Uterus (tissue), 4 donors: ENCODE measurements around the gene CXCL11. TPM values are rescaled to one million over a fixed set of nuclear protein-coding genes. Genes with fewer than 3 reads are reported as not detected.
"Not testable (repeated sequence)": the region's sequence is repeated elsewhere in the genome, so short reads cannot be mapped to it uniquely, and the experiment has no call there.

Source experiments
- DNase-seq, 2 donors: peaks; one replicate each; pipeline ENCODE4 v3.0.0-alpha.2; 2019 to 2020
- H3K27ac ChIP-seq, 2 donors: fragments of 200-600 bp; sonication (generic); 1 replicate in 1 of 2; 2 replicates in 1 of 2; pipeline ENCODE4 v1.5.1; 2016 to 2018
- H3K27me3 ChIP-seq, 2 donors: fragments of 200-600 bp; sonication (generic); one replicate each; pipeline ENCODE4 v1.5.1; 2018 to 2019; ENCODE audit warnings: control low read depth in 1 of 2
- H3K36me3 ChIP-seq, 2 donors: fragments of 200-600 bp; sonication (generic); one replicate each; pipeline ENCODE4 v1.5.1; 2019; ENCODE audit warnings: control low read depth in 1 of 2
- H3K4me1 ChIP-seq, 2 donors: fragments of 200-600 bp; sonication (generic); one replicate each; pipeline ENCODE4 v1.5.1; 2018 to 2019; ENCODE audit warnings: control low read depth in 1 of 2
- H3K4me3 ChIP-seq, 2 donors: fragments of 200-600 bp; sonication (generic); 1 replicate in 1 of 2; 2 replicates in 1 of 2; pipeline ENCODE4 v1.5.1; 2018 to 2019; ENCODE audit warnings: mild to moderate bottlenecking in 1 of 2
- H3K9me3 ChIP-seq, 2 donors: fragments of 200-600 bp; sonication (generic); one replicate each; pipeline ENCODE4 v1.5.1; 2019; ENCODE audit warnings: control low read depth in 1 of 2
- CTCF ChIP-seq, 4 experiments: fragments of 200-600 bp in 2 of 4; fragments of 450-650 bp in 2 of 4; sonication (generic) in 2 of 4; IDR thresholded peaks; one replicate each; pipeline ENCODE4 v1.5.1; 2016 to 2019; ENCODE audit warnings: antibody characterized with exemption in 4 of 4, mild to moderate bottlenecking in 2 of 4, moderate library complexity in 1 of 4
- POLR2A ChIP-seq, 2 donors: fragments of 450-650 bp; IDR thresholded peaks; one replicate each; pipeline ENCODE4 v1.6.1; 2016; ENCODE audit warnings: antibody characterized with exemption in 2 of 2, mild to moderate bottlenecking in 1 of 2, moderate library complexity in 1 of 2
- intact Hi-C: fragments of 100-400 bp; cut with DNase I; formaldehyde crosslinking; loops from one replicate; pipeline ENCODE4 v1.15.1; 2023; ENCODE audit warnings: low total_unique reads
- total RNA-seq, 4 donors: library from RNA; depleted of rRNA in 3 of 4; stranded (reverse); fragments of >200 nt in 3 of 4; gene quantifications; one replicate each; pipeline versions ENCODE4 v1.1.0 to v1.2.4, GENCODE V29; 2014 to 2023
- donor health status: DM: yes; HTN: yes; CAD: no.

CXCL11 gene
- total RNA-seq, 4 donors from 2014 or later, result 0.14 TPM; not detected in 3

- H3K4me3 ChIP-seq, result no peak overlapping the region
These were observed 19.6 kb upstream of the CXCL11 start for GRCh38 chr4:76055421-76055820.

GRCh38 chr4:76055016-76055415, 19.1 kb upstream of the CXCL11 start:
- Histone ChIP-seq H3K27ac (no peak overlapping the region), H3K27me3 (peaks cover 0 to 5% of the 10 kb centered on the region in 2 donors), H3K4me1 (no peaks in the 10 kb centered on the region), H3K36me3 (no peaks in the 10 kb centered on the region), H3K4me3 (no peak overlapping the region), H3K9me3 (no peaks in the 10 kb centered on the region)
- DNase-seq, result no peak
- TF ChIP-seq POLR2A (IDR thresholded peaks at IDR 0.05) (no peak), CTCF (IDR thresholded peaks at IDR 0.05) (no peak)
- intact Hi-C loops, result no loop called here

More at GRCh38 chr4:76055421-76055820, 19.6 kb upstream of the CXCL11 start:
- intact Hi-C loops, result no loop called here
- Histone ChIP-seq H3K9me3 (no peaks in the 10 kb centered on the region), H3K27me3 (peaks cover 0 to 5% of the 10 kb centered on the region in 2 donors), H3K36me3 (no peaks in the 10 kb centered on the region), H3K4me1 (no peaks in the 10 kb centered on the region), H3K27ac (no peak overlapping the region)
- TF ChIP-seq POLR2A (IDR thresholded peaks at IDR 0.05), result no peak
- no peak for TF ChIP-seq CTCF (IDR thresholded peaks at IDR 0.05)
- DNase-seq, result no peak

GRCh38 chr4:76053730-76054129, 17.9 kb upstream of the CXCL11 start:
- intact Hi-C loops, result no loop called here
- no peak for TF ChIP-seq CTCF (IDR thresholded peaks at IDR 0.05)
- TF ChIP-seq POLR2A (IDR thresholded peaks at IDR 0.05), result no peak
- no peak overlapping the region for H3K27ac ChIP-seq

GRCh38 chr4:76050560-76051050, 14.7 kb upstream of the CXCL11 start:
- DNase-seq, H3K9me3 ChIP-seq, intact Hi-C loops: not testable (repeated sequence)

More at GRCh38 chr4:76053730-76054129, 17.9 kb upstream of the CXCL11 start:
- H3K36me3 ChIP-seq, result no peaks in the 10 kb centered on the region
- no peak for DNase-seq
- no peak overlapping the region for H3K4me3 ChIP-seq
- H3K4me1 ChIP-seq, result no peaks in the 10 kb centered on the region
- H3K27me3 ChIP-seq, result peaks cover 0 to 5% of the 10 kb centered on the region in 2 donors
- no peaks in the 10 kb centered on the region for H3K9me3 ChIP-seq

GRCh38 chr4:76049860-76050416, 14.1 kb upstream of the CXCL11 start:
- H3K4me3 ChIP-seq, H3K4me1 ChIP-seq, H3K27me3 ChIP-seq, DNase-seq, H3K36me3 ChIP-seq, intact Hi-C loops, H3K27ac ChIP-seq, H3K9me3 ChIP-seq: not testable (repeated sequence)

More at GRCh38 chr4:76050560-76051050, 14.7 kb upstream of the CXCL11 start:
- not testable (repeated sequence) for H3K27ac ChIP-seq, H3K36me3 ChIP-seq, H3K4me3 ChIP-seq, H3K27me3 ChIP-seq, H3K4me1 ChIP-seq

- H3K4me1 ChIP-seq, H3K4me3 ChIP-seq, H3K27me3 ChIP-seq, H3K27ac ChIP-seq, H3K9me3 ChIP-seq, DNase-seq, intact Hi-C loops, H3K36me3 ChIP-seq: not testable (repeated sequence)
These were observed 8.8 kb upstream of the CXCL11 start for GRCh38 chr4:76044686-76045085.

- H3K9me3 ChIP-seq, H3K27ac ChIP-seq, DNase-seq, H3K4me1 ChIP-seq, intact Hi-C loops, H3K36me3 ChIP-seq, H3K27me3 ChIP-seq, H3K4me3 ChIP-seq: not testable (repeated sequence)
These were observed 7.4 kb upstream of the CXCL11 start for GRCh38 chr4:76043306-76043705.

GRCh38 chr4:76042241-76042998, 6.5 kb upstream of the CXCL11 start:
- not testable (repeated sequence) for H3K36me3 ChIP-seq

More at GRCh38 chr4:76042241-76042998, 6.5 kb upstream of the CXCL11 start:
- H3K4me3 ChIP-seq, H3K9me3 ChIP-seq, intact Hi-C loops, H3K27me3 ChIP-seq, H3K4me1 ChIP-seq, DNase-seq, H3K27ac ChIP-seq: not testable (repeated sequence)
